Astrocyte of the hippocampus (primary cell): Measurements from ENCODE around the gene MRM3.
"Not testable (repeated sequence)": the region's sequence is repeated elsewhere in the genome, so short reads cannot be mapped to it uniquely, and the experiment has no call there.

ENCODE experiments used
- DNase-seq: peaks from one replicate; pipeline ENCODE4 v3.0.0; 2011; ENCODE audit warnings: low read depth, low spot score

Gene MRM3

DNA sequence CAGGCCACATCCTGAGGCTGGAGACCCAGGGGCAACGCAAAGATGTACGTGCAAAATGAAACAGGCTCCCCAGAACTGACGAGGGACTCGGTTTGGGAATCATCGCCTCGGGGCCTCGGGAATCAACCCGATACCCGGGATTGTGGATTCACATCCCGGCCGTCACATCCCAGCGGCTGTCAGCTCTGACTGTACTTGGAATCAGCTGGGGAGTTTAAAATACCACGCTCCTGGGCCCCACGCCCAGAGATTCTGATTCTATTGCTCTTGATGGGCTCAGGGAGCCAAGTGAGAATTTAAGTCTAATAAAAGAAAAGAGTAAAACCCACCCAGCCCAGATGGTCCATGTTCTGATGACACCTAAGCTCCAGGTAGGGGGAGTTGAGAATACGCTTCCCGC, 42.2 kb downstream of the MRM3 start:
- no peak for DNase-seq

DNA sequence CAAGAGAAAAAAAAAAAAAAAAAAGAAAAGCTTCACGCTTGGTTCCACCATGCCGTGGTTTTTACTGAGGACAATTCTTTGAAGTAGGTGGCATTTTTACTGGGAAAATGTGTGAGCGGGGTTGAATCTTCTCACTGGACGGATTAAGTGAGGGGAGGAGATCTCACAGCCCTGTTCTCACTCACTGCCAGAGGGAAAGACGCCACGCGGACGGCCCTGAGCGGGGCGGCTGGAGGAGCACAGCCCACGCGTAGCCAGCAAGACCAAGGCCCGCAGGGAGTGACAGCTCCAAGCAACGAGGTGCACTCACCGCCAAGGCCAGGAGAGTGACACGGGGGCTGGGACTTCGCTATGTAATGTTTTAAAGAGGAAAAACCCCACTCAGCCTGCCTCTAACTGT, 43.1 kb downstream of the MRM3 start:
- DNase-seq = no peak

DNA sequence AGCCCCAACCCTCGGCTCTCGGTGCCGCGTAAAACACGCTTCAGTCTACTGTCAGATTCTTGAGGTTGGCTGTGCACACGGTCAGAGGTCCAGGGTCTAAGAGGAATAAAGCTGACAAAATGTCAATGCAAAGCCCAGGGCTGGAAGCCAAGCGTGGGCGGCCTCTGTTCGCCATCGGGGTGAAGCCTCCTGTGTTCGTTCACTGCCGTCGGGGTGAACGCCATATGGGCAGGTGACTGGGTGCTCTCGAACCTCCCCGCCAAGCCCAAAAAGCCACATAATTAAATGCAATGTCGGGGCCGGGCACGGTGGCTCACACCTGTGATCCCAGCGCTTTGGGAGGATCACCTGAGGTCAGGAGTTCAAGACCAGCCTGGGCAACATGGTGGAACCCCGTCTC, 44.6 kb downstream of the MRM3 start:
- DNase-seq = no peak

DNA sequence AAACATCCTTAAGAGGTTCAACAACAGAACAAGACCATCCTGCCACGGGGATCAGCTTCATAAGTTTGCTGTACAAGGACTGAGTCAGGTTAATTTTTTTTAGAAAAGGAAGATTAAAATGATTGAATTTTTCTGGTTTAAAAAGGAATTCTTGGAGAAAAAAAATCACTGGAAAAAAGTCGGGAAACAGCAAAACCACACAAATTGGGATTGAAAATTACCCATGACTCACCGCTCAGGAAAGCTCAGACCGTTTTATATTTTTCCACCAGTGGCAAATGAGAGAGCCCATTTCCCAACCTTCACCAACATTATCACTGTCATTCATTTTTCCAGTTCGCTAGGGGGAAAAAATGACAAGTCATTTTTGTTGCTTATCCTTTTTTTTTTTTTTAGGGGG, 46.6 kb downstream of the MRM3 start:
- peak; percentile 49 for DNase-seq

DNA sequence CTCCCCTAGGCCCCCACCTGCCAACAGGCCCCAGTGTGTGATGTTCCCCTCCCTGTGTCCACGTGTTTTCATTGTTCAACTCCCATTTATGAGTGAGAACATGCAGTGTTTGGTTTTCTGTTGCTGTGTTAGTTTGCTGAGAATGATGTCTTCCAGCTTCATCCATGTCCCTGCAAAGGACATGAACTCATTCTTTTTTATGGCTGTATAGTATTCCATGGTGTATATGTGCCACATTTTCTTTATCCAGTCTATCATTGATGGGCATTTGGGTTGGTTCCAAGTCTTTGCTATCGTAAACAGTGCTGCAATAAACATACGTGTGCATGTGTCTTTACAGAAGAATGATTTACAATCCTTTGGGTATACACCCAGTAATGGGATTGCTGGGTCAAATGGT, 47.5 kb downstream of the MRM3 start:
- not testable (repeated sequence) for DNase-seq

DNA sequence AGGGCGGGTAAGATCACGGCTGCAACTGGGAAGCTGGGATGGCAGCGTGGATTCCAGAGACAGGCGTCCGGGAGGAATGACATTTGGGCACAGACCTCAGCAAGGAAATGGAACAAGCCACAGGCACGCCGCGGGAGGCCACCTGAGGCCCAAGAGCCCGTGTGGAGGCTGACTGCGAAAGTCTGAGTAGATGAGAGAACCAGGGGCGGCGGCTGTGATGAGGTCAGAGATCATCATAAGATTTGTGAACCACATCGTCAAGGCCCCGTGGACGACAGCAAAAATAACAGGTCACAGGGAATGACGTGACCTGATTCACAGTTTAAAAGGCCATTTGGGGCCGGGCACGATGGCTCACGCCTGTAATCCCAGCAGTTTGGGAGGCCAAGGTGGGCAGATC, 48.2 kb downstream of the MRM3 start:
- DNase-seq = no peak

DNA sequence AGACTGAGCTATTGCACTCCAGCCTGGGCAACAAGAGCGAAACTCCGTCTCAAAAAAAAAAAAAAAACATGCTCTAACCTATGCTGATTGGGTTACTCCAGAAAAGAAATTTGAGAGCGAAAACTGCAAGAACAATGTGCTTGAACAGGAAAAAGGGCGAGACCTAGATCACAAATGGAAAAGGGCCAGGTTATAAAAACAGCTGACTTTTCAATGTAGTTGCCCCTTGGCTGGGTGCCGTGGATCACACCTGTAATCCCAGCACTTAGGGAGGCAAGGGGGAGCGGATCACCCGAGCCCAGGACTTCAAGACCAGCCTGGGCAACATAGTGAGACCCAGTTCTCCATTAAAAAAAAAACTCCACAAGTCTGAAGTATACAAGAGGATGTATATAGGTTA, 48.8 kb downstream of the MRM3 start:
- DNase-seq = no peak

DNA sequence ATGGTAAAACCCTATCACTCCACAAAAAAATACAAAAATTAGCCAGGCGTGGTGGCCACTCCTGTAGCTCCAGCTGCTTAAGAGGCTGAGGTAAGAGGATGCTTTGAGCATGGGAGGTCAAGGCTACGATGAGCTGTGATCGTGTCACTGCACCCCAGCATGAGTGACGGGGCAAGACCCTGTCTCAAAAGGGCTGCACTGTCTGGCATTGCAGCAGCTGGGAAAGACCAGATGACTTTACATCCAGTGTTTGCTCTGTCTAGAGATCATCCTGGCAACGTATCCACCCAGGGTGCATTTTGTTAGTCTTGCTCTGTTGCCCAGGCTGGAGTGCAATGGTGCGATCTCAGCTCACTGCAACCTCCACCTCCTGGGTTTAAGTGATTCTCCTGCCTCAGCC, 52.0 kb downstream of the MRM3 start:
- no peak for DNase-seq

DNA sequence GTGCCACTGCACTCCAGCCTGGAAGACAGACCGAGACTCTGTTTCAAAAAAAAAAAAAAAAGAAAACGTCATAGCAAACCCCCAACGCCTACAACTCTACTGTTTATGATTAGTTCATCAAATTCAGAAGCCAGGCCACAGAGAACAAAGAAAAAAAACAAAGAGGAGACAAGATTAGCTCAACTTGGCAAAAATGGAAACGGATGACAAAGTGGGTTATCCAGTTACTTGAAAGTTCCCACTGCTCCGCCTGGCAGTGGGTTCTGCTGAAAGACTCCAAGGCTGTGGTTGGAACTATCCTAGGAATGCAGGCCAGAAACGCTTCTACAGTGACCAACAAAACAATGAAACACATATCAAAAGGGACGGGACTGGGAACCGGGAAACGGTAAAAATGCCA, 53.1 kb downstream of the MRM3 start:
- peak; percentile 98 for DNase-seq

DNA sequence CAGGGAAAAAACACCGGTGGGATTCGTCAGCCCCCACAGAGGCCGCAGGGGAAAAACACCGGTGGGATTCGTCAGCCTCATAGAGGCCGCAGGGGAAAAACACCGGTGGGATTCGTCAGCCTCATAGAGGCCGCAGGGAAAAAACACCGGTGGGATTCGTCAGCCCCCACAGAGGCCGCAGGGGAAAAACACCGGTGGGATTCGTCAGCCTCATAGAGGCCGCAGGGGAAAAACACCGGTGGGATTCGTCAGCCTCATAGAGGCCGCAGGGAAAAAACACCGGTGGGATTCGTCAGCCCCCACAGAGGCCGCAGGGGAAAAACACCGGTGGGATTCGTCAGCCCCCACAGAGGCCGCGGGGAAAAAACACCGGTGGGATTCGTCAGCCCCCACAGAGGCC, 53.6 kb downstream of the MRM3 start:
- DNase-seq = not testable (repeated sequence)

DNA sequence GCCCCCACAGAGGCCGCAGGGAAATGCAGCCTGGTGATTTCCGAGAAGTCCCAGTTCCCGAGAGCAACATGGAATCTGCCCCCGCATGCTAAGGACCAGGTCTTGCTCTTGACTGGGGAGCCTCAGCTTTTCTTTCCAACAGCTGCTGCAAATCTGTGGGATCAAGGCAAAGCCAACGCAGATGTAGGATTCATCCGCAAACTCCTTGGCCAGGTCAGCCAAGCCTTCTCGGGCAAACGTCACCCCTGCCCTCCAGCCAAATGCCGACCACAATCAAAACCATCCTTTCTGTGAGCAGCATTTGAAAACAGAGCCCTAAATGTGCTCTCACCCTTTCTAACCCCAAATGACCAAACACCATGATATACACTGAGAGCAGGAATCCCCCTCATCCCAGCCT, 54.0 kb downstream of the MRM3 start:
- DNase-seq = peak; percentile 59

DNA sequence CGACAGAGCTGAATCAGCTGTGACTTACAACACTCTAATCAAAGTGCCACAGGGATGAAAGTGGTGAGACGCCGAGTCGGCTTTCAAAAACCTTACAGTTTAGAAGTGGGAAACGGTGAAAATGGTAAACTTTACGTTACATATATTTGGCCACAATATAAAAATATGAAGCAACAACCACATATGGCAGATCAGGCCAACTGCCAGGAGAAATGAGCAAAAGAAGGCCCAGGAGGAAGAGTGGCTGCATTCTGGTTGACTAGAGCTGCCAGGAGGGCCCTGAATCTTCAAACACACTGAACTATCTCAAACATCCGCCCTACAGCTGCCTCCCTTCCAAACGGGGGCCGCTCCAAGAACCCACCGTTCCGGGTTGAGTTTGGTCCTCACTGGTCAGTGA, 56.3 kb downstream of the MRM3 start:
- no peak for DNase-seq

DNA sequence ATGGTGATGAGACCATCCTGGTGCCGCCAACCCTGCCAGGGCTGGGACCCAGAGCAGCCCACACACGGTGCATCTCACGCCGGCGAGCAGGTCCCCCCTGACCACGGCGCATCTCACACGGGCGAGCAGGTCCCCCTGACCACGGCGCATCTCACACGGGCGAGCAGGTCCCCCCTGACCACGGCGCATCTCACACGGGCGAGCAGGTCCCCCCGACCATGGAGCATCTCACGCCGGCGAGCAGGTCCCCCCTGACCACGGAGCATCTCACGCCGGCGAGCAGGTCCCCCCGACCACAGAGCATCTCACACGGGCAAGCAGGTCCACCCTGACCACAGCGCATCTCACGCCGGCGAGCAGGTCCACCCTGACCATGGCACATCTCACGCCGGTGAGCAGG, 59.2 kb downstream of the MRM3 start:
- DNase-seq = peak; percentile 28
